ENCODE data around the gene SCML2. TPM values are rescaled to one million over a fixed set of nuclear protein-coding genes. Genes with fewer than 3 reads are reported as not detected.

The SCML2 gene
- total RNA-seq, 1 donor from 2014 or later = 7.6 TPM

DNA sequence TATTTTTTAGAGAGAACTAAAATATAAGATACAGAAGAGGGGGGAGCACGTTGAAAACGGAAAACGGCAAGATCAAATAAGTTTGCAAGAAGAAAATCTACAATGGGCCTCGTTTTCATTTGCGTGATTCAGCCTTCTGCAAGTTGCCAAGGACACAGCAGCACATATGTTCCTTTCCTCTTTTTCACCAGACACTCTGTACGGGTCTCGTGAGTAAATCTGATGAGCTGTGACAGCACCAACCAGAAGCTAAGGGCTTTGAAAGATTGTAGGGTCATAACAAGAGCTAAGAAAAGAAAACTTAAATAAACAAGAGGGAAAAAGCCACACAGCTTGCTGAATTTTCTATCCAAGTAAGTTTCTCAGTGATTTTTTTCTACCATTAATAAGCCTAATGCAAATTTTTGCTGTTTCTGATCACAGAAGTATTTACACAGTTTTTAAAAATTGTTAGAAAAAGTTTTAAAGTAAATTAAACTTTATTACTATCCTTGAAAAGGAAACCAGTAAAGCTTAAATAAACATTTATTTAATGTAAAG lies 63.4 kb downstream of the SCML2 start:
- TF ChIP-seq, protein P1, sequence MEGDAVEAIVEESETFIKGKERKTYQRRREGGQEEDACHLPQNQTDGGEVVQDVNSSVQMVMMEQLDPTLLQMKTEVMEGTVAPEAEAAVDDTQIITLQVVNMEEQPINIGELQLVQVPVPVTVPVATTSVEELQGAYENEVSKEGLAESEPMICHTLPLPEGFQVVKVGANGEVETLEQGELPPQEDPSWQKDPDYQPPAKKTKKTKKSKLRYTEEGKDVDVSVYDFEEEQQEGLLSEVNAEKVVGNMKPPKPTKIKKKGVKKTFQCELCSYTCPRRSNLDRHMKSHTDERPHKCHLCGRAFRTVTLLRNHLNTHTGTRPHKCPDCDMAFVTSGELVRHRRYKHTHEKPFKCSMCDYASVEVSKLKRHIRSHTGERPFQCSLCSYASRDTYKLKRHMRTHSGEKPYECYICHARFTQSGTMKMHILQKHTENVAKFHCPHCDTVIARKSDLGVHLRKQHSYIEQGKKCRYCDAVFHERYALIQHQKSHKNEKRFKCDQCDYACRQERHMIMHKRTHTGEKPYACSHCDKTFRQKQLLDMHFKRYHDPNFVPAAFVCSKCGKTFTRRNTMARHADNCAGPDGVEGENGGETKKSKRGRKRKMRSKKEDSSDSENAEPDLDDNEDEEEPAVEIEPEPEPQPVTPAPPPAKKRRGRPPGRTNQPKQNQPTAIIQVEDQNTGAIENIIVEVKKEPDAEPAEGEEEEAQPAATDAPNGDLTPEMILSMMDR (IDR thresholded peaks at IDR 0.05; ENCODE audit: unreplicated experiment) = no peak
- peaks cover 9% of the 10 kb centered on the region for H3K4me1 Mint-ChIP-seq (ENCODE audit: low read depth)
- no peak for DNase-seq (ENCODE audit: low spot score, unreplicated experiment)
- H3K9me3 Mint-ChIP-seq (ENCODE audit: low read depth) = peaks cover 21% of the 10 kb centered on the region
- no peak overlapping the region for H3K27ac Mint-ChIP-seq
- H3K27me3 Mint-ChIP-seq = no peaks in the 10 kb centered on the region
- no peak overlapping the region for H3K4me3 Mint-ChIP-seq (ENCODE audit: low read depth)
- peaks cover 3% of the 10 kb centered on the region for H3K36me3 Mint-ChIP-seq (ENCODE audit: insufficient read depth)

DNA sequence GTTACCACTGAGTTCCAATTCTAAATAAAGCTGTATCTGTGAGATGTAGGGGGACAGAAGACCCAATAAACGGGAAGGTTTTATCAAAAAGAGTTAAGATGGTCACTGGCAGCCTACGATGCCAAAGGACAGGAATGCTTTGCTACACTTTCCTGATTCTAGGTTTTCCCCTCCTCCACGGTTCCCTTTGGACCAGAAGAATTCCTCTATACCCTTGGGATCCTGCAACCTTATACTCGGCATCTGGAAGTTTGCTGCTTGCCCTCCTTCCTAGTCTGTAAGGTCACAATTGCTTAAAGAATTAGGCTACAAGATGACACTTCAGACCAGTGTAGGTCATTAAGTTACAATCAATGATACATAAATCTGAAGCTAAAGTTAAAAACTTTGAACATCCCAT lies 64.3 kb downstream of the SCML2 start:
- Mint-ChIP-seq H3K27ac (peak overlapping the region; percentile 58), H3K27me3 (no peaks in the 10 kb centered on the region), H3K36me3 (ENCODE audit: insufficient read depth) (peaks cover 3% of the 10 kb centered on the region), H3K4me3 (ENCODE audit: low read depth) (no peak overlapping the region), H3K9me3 (ENCODE audit: low read depth) (peaks cover 15% of the 10 kb centered on the region), H3K4me1 (ENCODE audit: low read depth) (peaks cover 9% of the 10 kb centered on the region)
- TF ChIP-seq, protein P1 (IDR thresholded peaks at IDR 0.05; ENCODE audit: unreplicated experiment) = no peak
- DNase-seq (ENCODE audit: low spot score, unreplicated experiment) = no peak

DNA sequence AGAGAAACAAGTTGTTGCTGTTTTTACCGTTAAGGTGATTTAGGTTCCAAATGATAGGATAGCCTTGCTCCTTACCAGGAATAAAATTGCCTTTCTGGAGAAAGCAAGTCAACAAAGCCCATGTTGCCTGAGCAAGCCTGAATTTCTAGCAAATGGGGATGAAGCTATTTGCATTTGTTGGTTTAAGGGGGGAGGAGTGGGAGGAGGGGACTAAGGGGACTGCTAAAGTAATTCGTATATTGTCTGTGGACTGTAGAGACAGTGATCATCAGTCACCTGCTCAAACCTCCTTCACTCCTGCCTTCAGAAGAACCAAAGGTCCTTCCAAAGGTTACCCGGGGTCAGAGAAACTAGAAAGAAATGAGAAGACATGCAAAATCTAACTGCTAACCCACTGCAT lies 65.8 kb downstream of the SCML2 start:
- peaks cover 3% of the 10 kb centered on the region for H3K36me3 Mint-ChIP-seq (ENCODE audit: insufficient read depth)
- H3K27me3 Mint-ChIP-seq = no peaks in the 10 kb centered on the region
- H3K27ac Mint-ChIP-seq = no peak overlapping the region
- peaks cover 9% of the 10 kb centered on the region for H3K4me1 Mint-ChIP-seq (ENCODE audit: low read depth)
- TF ChIP-seq, protein P1 (IDR thresholded peaks at IDR 0.05; ENCODE audit: unreplicated experiment) = no peak
- no peak for DNase-seq (ENCODE audit: low spot score, unreplicated experiment)
- H3K4me3 Mint-ChIP-seq (ENCODE audit: low read depth) = no peak overlapping the region
- peaks cover 19% of the 10 kb centered on the region for H3K9me3 Mint-ChIP-seq (ENCODE audit: low read depth)

DNA sequence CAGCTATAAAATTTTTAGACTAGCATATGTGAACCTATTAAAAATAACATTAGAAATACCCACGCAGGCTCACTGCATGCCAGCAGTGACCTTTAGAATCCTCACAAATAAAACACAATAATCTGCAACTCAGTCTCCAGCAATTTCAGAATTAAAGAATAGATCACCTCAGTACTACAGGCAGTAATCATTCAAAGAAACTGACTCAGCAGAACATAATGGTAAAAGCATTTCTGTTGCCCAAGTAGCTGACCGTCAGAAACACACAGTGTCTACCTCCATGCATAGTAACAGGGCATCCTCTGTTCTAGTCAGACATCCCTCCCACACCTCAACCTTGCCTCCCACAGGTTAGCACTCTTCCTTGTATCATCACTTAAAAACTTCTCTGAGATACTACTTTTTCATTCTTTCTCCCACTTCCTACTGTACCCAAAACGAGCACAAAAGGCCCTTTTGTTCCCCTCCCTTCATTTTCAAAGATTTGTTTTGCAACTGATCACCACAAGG lies 68.1 kb downstream of the SCML2 start:
- Mint-ChIP-seq H3K4me3 (ENCODE audit: low read depth) (no peak overlapping the region), H3K36me3 (ENCODE audit: insufficient read depth) (peaks cover 8% of the 10 kb centered on the region), H3K27ac (no peak overlapping the region), H3K27me3 (no peaks in the 10 kb centered on the region), H3K9me3 (ENCODE audit: low read depth) (peaks cover 30% of the 10 kb centered on the region), H3K4me1 (ENCODE audit: low read depth) (peaks cover 9% of the 10 kb centered on the region)
- TF ChIP-seq, protein P1 (IDR thresholded peaks at IDR 0.05; ENCODE audit: unreplicated experiment) = no peak
- DNase-seq (ENCODE audit: low spot score, unreplicated experiment) = no peak

DNA sequence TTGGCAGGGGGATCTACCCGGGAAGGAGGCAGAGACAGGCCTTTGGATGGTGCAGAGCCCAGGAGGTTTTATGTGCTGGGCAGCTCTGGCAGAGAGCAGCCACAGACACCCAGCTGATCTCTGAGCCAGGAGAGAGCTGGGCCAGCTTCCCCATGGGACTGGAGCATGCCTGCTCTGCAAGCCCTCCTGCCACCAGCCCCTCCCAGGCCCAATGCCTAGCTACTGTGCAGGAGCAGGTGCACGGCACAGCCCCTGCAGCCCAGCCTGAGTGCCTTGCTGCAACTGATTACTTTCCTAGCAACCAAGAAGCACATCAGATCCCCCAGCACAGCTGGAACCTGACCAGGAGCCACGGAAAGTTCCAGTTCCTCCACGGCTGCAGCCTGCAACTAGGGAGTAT lies 76.0 kb downstream of the SCML2 start:
- DNase-seq (ENCODE audit: low spot score, unreplicated experiment) = no peak
- TF ChIP-seq, protein P1 (IDR thresholded peaks at IDR 0.05; ENCODE audit: unreplicated experiment) = no peak
- H3K9me3 Mint-ChIP-seq (ENCODE audit: low read depth) = peaks cover 47% of the 10 kb centered on the region

More for the DNA sequence above, 76.0 kb downstream of the SCML2 start:
- Mint-ChIP-seq H3K27me3 (no peaks in the 10 kb centered on the region), H3K4me3 (ENCODE audit: low read depth) (no peak overlapping the region), H3K36me3 (ENCODE audit: insufficient read depth) (peaks cover 10% of the 10 kb centered on the region), H3K4me1 (ENCODE audit: low read depth) (no peaks in the 10 kb centered on the region), H3K27ac (no peak overlapping the region)
